GM12891 (cell line): Measurements from ENCODE around the gene DDX25.

Experiments
- PAX5 ChIP-seq: IDR thresholded peaks from 2 replicates; pipeline ENCODE4 v1.6.1; 2011; ENCODE audit warnings: low read length, moderate library complexity, mild to moderate bottlenecking; ENCODE audit not compliant: insufficient read depth, severe bottlenecking
- POLR2A ChIP-seq: IDR thresholded peaks from 2 replicates; pipeline ENCODE4 v1.6.1; 2011; ENCODE audit warnings: low read depth, low read length, control low read depth
- POLR2AphosphoS5 ChIP-seq: IDR thresholded peaks from 2 replicates; pipeline ENCODE4 v1.6.1; 2011; ENCODE audit warnings: low read depth, low read length, control low read depth
- POU2F2 ChIP-seq: IDR thresholded peaks from 2 replicates; pipeline ENCODE4 v1.6.1; 2011; ENCODE audit warnings: low read depth, mild to moderate bottlenecking, control low read depth, low read length, moderate library complexity
- SPI1 ChIP-seq: IDR thresholded peaks from 2 replicates; pipeline ENCODE4 v1.6.1; 2011; ENCODE audit warnings: low read depth, low read length, control low read depth
- TAF1 ChIP-seq: IDR thresholded peaks from 2 replicates; pipeline ENCODE4 v1.6.1; 2011; ENCODE audit warnings: low read depth, low read length, control low read depth

DNA sequence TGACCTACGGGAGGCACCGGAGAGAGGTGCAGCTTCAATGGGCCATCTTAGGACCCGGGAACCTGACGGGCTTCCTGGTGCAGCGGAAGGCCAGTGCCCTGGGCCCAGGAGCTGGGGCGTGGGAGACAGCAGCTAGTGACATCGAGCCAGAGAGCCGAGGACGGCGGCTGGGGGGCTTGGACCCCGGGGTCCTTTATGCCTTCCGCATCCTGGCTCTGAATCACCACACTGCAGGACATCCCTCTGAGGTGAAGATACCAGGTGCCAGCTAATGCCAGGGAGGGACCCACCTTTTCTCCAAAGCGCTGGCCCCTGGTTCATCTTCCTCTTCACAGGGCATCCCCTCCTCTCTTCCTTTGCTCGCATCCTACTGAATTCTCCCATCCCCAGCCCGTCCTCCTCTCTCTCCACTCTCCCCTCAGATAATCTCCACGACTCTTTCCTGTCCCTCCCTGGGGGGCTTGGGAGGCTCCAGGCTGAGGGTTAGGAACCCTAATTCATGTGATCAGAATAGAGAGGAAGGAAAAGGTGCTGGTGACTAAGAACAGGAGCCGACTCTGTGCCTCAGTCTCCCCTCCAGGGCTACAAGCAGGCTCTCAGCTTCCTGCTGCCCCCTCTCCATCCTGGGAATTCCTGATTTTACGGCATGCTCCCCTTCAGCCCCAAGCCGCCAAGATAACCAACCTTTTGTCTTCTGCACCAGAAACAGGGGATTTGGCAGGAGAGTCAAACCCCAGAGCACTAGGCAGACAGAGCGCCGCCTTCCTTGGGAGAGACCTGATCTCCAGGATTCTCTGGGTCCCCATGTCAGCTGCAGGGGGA lies 50.0 kb downstream of the DDX25 start:
- TF ChIP-seq POLR2A, result no peak
- TF ChIP-seq POLR2AphosphoS5, result no peak
- TF ChIP-seq TAF1, result no peak
- TF ChIP-seq SPI1, result no peak
- no peak for TF ChIP-seq PAX5
- no peak for TF ChIP-seq POU2F2
